ENCODE results near the gene SLC6A15.

GRCh38 chr12:84816916-84817695, 95.5 kb downstream of the SLC6A15 start:
- TF ChIP-seq RAD21 (IDR thresholded peaks at IDR 0.05; ENCODE audit: low read length) (no peak), RCOR1 (IDR thresholded peaks at IDR 0.05; ENCODE audit: low read length) (no peak), CTCF (IDR thresholded peaks at IDR 0.05) (no peak), EZH2phosphoT487 (IDR thresholded peaks at IDR 0.05; ENCODE audit: borderline replicate concordance, low read depth) (no peak), SIN3A (IDR thresholded peaks at IDR 0.05; ENCODE audit: borderline replicate concordance, low read depth, low read length) (no peak), ZBTB33 (IDR thresholded peaks at IDR 0.05; ENCODE audit: borderline replicate concordance, low read depth) (no peak), NRF1 (IDR thresholded peaks at IDR 0.05; ENCODE audit: low read depth, low read length) (no peak), TEAD4 (IDR thresholded peaks at IDR 0.05; ENCODE audit: borderline replicate concordance, insufficient read depth) (no peak), TAF1 (IDR thresholded peaks at IDR 0.05; ENCODE audit: borderline replicate concordance, low read depth, low read length) (no peak)
